Measurements from ENCODE around the gene STX1B. TPM values are rescaled to one million over a fixed set of nuclear protein-coding genes. Genes with fewer than 3 reads are reported as not detected.
"Not testable (repeated sequence)": the region's sequence is repeated elsewhere in the genome, so short reads cannot be mapped to it uniquely, and the experiment has no call there.

The STX1B gene
- total RNA-seq, 2 experiments from 2014 or later = 3.1 to 3.5 TPM

DNA sequence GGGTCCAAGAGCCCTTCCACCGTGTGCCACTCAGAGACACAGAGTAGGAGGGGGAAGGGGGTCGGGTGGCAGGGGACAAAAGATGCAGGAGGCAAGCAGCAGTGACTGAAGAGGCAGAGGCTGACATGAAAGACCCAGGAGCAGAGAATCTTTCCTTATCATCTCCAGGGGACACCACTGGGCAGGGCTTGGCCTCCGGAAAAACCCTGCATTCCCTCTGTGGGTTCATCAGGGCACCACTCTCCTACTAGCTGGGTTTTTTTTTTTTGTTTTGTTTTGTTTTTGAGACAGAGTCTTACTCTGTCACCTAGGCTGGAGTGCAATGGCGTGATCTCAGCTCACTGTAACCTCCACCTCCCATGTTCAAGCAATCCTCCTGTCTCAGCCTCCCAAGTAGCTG lies 20.8 kb upstream of the STX1B start:
- no peak for DNase-seq
- Mint-ChIP-seq H3K4me3 (no peak overlapping the region), H3K27ac (no peak overlapping the region), H3K36me3 (peaks cover 7% of the 10 kb centered on the region), H3K27me3 (no peaks in the 10 kb centered on the region), H3K4me1 (peaks cover 22% of the 10 kb centered on the region), H3K9me3 (no peaks in the 10 kb centered on the region)
- POLR2A ChIA-PET = interaction anchor here (1.7 kb wide), 1 partner anchor 43 kb away, joined by 4 read pairs; the partner anchor contains the start of genes ZNF646 and ZNF668
- no peak for ATAC-seq (ENCODE audit: low read depth)

GRCh38 chr16:31029272-31029671 lies 18.8 kb upstream of the STX1B start:
- Mint-ChIP-seq H3K27ac (no peak overlapping the region), H3K27me3 (no peaks in the 10 kb centered on the region), H3K4me3 (no peak overlapping the region), H3K4me1 (peaks cover 17% of the 10 kb centered on the region), H3K36me3 (peaks cover 4% of the 10 kb centered on the region), H3K9me3 (no peaks in the 10 kb centered on the region)
- POLR2A ChIA-PET = interaction anchor here (0.7 kb wide), 1 partner anchor 145 kb away, joined by 4 read pairs; no protein-coding TSS in a partner anchor
- DNase-seq (no peak), ATAC-seq (ENCODE audit: low read depth) (no peak)

- POLR2A ChIA-PET = interaction anchor here (1.4 kb wide), 1 partner anchor 48 kb away, joined by 4 read pairs; the partner anchor contains the start of genes ZNF646 and ZNF668
These were observed 14.9 kb upstream of the STX1B start for GRCh38 chr16:31025339-31025738.

GRCh38 chr16:31023627-31024226 lies 13.3 kb upstream of the STX1B start:
- no peak for ATAC-seq (ENCODE audit: low read depth)
- H3K27ac Mint-ChIP-seq = no peak overlapping the region
- no peak for DNase-seq
- H3K27me3 Mint-ChIP-seq = no peaks in the 10 kb centered on the region
- H3K36me3 Mint-ChIP-seq = peaks cover 2% of the 10 kb centered on the region
- POLR2A ChIA-PET = interaction anchor here (1.5 kb wide), 1 partner anchor 118 kb away, joined by 5 read pairs; no protein-coding TSS in a partner anchor
- peaks cover 17% of the 10 kb centered on the region for H3K4me1 Mint-ChIP-seq
- no peaks in the 10 kb centered on the region for H3K9me3 Mint-ChIP-seq
- no peak overlapping the region for H3K4me3 Mint-ChIP-seq

More at GRCh38 chr16:31025339-31025738, 14.9 kb upstream of the STX1B start:
- Mint-ChIP-seq H3K4me3 (no peak overlapping the region), H3K9me3 (no peaks in the 10 kb centered on the region), H3K36me3 (peaks cover 2% of the 10 kb centered on the region), H3K27ac (no peak overlapping the region), H3K4me1 (peaks cover 17% of the 10 kb centered on the region), H3K27me3 (no peaks in the 10 kb centered on the region)
- no peak for ATAC-seq (ENCODE audit: low read depth)
- DNase-seq = no peak

DNA sequence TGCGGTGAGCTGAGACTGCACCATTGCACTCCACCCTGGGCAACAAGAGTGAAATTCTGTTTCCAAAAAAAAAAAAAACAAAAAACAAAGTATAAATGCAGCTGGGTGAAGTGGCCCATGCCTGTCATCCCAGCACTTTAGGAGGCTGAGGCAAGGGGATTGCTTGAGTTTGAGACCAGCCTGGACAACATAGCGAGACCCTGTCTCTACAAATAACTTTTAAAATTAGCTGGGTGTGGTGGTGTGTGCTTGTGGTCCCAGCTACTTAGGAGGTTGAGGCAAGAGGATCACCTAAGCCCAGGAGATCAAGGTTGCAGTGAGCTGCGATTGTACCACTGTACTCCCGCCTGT lies 12.8 kb upstream of the STX1B start:
- H3K4me3 Mint-ChIP-seq = no peak overlapping the region
- peak overlapping the region; percentile 48 for H3K27ac Mint-ChIP-seq
- H3K36me3 Mint-ChIP-seq = peaks cover 2% of the 10 kb centered on the region
- H3K4me1 Mint-ChIP-seq = peaks cover 17% of the 10 kb centered on the region
- H3K27me3 Mint-ChIP-seq = no peaks in the 10 kb centered on the region
- no peaks in the 10 kb centered on the region for H3K9me3 Mint-ChIP-seq
- DNase-seq (no peak), ATAC-seq (ENCODE audit: low read depth) (no peak)
- POLR2A ChIA-PET = interaction anchor here (1.5 kb wide), 2 partner anchors 94 to 119 kb away, joined by 3 to 5 read pairs; partner anchors contain the start of gene KAT8

- H3K36me3 Mint-ChIP-seq = peaks cover 2% of the 10 kb centered on the region
- H3K27ac Mint-ChIP-seq = peak overlapping the region; percentile 67
- H3K9me3 Mint-ChIP-seq = no peaks in the 10 kb centered on the region
- no peaks in the 10 kb centered on the region for H3K27me3 Mint-ChIP-seq
- peaks cover 17% of the 10 kb centered on the region for H3K4me1 Mint-ChIP-seq
- DNase-seq (no peak), ATAC-seq (ENCODE audit: low read depth) (peak; percentile 18)
- H3K4me3 Mint-ChIP-seq = no peak overlapping the region
- POLR2A ChIA-PET = interaction anchor here (0.6 to 1.5 kb wide), 4 partner anchors 27 to 948 kb away, joined by 3 to 5 read pairs (median 3); partner anchors contain the start of gene KAT8
These were observed 12.3 kb upstream of the STX1B start for GRCh38 chr16:31022544-31023251.

GRCh38 chr16:31020536-31020935 lies 10.1 kb upstream of the STX1B start:
- H3K27me3 Mint-ChIP-seq = peaks cover under 1% of the 10 kb centered on the region
- POLR2A ChIA-PET = no interaction called here
- DNase-seq = no peak
- H3K4me3 Mint-ChIP-seq = no peak overlapping the region
- peaks cover 2% of the 10 kb centered on the region for H3K36me3 Mint-ChIP-seq
- H3K9me3 Mint-ChIP-seq = no peaks in the 10 kb centered on the region
- H3K27ac Mint-ChIP-seq = no peak overlapping the region
- ATAC-seq (ENCODE audit: low read depth) = no peak
- H3K4me1 Mint-ChIP-seq = peaks cover 15% of the 10 kb centered on the region

DNA sequence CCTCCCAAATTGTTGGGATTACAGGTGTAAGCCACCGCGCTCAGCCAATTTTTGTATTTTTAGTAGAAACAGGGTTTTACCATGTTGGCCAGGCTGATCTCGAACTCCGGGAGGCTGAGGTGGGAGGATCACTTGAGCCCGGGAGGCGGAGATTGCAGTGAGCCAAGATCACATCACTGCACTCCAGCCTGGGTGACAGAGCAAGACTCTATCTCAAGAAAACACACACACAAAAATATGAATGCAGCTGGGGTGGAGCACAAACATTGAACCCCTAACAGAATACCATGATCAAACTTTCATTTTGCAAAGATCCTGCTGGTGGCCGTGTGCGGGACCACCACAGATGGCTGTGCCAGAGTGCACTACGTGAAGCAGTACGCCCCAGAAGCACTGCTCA lies 7.3 kb upstream of the STX1B start:
- POLR2A ChIA-PET; H3K27ac Mint-ChIP-seq; H3K4me3 Mint-ChIP-seq; ATAC-seq (ENCODE audit: low read depth); H3K36me3 Mint-ChIP-seq; DNase-seq; H3K9me3 Mint-ChIP-seq; H3K4me1 Mint-ChIP-seq: not testable (repeated sequence)
- peaks cover 18% of the 10 kb centered on the region for H3K27me3 Mint-ChIP-seq

DNA sequence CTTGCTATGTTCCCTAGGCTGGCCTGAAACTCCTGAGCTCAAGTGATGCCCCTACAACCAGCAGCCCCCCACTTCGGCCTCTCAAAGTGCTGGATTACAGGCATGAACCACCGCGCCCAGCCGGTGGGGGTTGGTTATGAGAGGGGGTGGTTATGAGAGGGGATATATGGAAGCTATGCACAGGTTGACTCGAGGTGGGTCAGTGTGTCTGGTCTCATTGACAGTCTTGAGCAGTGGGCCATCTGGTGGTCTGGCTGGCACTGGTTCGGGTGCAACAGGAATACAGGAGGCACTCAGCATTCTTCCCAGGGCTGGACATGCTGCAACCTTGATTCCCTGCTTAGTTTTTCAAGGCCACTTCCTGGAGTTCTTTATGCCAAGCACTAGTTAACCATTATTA lies 5.6 kb upstream of the STX1B start:
- Mint-ChIP-seq H3K4me3 (no peak overlapping the region), H3K36me3 (no peaks in the 10 kb centered on the region), H3K27me3 (peaks cover 31% of the 10 kb centered on the region), H3K9me3 (no peaks in the 10 kb centered on the region), H3K4me1 (peaks cover 4% of the 10 kb centered on the region), H3K27ac (no peak overlapping the region)
- POLR2A ChIA-PET = no interaction called here
- no peak for DNase-seq
- no peak for ATAC-seq (ENCODE audit: low read depth)

DNA sequence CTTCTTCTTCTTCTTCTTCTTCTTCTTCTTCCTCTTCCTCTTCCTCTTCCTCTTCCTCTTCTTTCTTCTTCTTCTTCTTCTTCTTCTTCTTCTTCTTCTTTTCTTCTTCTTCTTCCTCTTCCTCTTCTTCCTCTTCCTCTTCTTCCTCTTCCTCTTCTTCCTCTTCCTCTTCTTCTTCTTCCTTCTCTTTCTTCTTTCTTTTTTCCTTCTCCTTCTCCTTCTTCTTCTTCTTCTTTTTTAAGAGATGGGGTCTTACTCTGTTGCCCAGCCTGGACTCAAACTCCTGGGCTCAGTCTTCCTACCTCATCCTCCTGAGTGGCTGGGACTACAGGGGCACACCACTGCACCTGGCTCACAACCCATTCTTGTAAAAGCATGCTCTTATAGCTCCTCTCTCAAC lies 2.9 kb upstream of the STX1B start:
- H3K9me3 Mint-ChIP-seq; ATAC-seq (ENCODE audit: low read depth); H3K4me1 Mint-ChIP-seq; DNase-seq; POLR2A ChIA-PET; H3K27ac Mint-ChIP-seq; H3K4me3 Mint-ChIP-seq; H3K36me3 Mint-ChIP-seq: not testable (repeated sequence)
- peaks cover 42% of the 10 kb centered on the region for H3K27me3 Mint-ChIP-seq

GRCh38 chr16:31011815-31012214 lies 1.4 kb upstream of the STX1B start:
- DNase-seq; H3K27ac Mint-ChIP-seq; H3K36me3 Mint-ChIP-seq; H3K9me3 Mint-ChIP-seq; H3K4me1 Mint-ChIP-seq; ATAC-seq (ENCODE audit: low read depth); POLR2A ChIA-PET: not testable (repeated sequence)
- H3K27me3 Mint-ChIP-seq = peaks cover 49% of the 10 kb centered on the region
- peak overlapping the region; percentile 69 for H3K4me3 Mint-ChIP-seq

GRCh38 chr16:31009894-31010584 lies 399 bp downstream of the STX1B start:
- no peaks in the 10 kb centered on the region for H3K9me3 Mint-ChIP-seq
- no peaks in the 10 kb centered on the region for H3K36me3 Mint-ChIP-seq
- no peak for DNase-seq
- ATAC-seq (ENCODE audit: low read depth) = peak; percentile 30
- peaks cover 8% of the 10 kb centered on the region for H3K4me1 Mint-ChIP-seq
- peak overlapping the region; percentile 41 for H3K4me3 Mint-ChIP-seq
- H3K27me3 Mint-ChIP-seq = peaks cover 50% of the 10 kb centered on the region
- peak overlapping the region; percentile 19 for H3K27ac Mint-ChIP-seq
- POLR2A ChIA-PET = no interaction called here

- no peak for DNase-seq
- POLR2A ChIA-PET = interaction anchor here (0.6 kb wide), 1 partner anchor 173 kb away, joined by 3 read pairs; no protein-coding TSS in a partner anchor
- Mint-ChIP-seq H3K4me1 (peaks cover 8% of the 10 kb centered on the region), H3K27me3 (peaks cover 43% of the 10 kb centered on the region), H3K9me3 (no peaks in the 10 kb centered on the region), H3K27ac (no peak overlapping the region), H3K36me3 (no peaks in the 10 kb centered on the region), H3K4me3 (no peak overlapping the region)
- no peak for ATAC-seq (ENCODE audit: low read depth)
These were observed 1.3 kb downstream of the STX1B start for GRCh38 chr16:31009120-31009519.

Data from activated naive CD8-positive, alpha-beta T cell treated with anti-CD3 and anti-CD28 coated beads, Interleukin-2, amount 10 ng/mL, durations not matched to agents 7 days and 5 days (primary cell).